GM12873 (cell line): ENCODE measurements around the gene STRBP.

Experiments used
- TF ChIP-seq, protein P1 (sequence below): IDR thresholded peaks from 2 replicates; pipeline ENCODE4 v1.5.1; 2012; ENCODE audit warnings: low read depth, mild to moderate bottlenecking, moderate library complexity, low read length, control low read depth; ENCODE audit not compliant: insufficient read depth; ENCODE audit errors: missing control alignments

The STRBP gene

GRCh38 chr9:123309611-123310010, 41.2 kb upstream of the STRBP start:
- TF ChIP-seq, protein P1, sequence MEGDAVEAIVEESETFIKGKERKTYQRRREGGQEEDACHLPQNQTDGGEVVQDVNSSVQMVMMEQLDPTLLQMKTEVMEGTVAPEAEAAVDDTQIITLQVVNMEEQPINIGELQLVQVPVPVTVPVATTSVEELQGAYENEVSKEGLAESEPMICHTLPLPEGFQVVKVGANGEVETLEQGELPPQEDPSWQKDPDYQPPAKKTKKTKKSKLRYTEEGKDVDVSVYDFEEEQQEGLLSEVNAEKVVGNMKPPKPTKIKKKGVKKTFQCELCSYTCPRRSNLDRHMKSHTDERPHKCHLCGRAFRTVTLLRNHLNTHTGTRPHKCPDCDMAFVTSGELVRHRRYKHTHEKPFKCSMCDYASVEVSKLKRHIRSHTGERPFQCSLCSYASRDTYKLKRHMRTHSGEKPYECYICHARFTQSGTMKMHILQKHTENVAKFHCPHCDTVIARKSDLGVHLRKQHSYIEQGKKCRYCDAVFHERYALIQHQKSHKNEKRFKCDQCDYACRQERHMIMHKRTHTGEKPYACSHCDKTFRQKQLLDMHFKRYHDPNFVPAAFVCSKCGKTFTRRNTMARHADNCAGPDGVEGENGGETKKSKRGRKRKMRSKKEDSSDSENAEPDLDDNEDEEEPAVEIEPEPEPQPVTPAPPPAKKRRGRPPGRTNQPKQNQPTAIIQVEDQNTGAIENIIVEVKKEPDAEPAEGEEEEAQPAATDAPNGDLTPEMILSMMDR, result no peak

GRCh38 chr9:123305879-123306278, 37.5 kb upstream of the STRBP start:
- TF ChIP-seq, protein P1, result no peak

DNA sequence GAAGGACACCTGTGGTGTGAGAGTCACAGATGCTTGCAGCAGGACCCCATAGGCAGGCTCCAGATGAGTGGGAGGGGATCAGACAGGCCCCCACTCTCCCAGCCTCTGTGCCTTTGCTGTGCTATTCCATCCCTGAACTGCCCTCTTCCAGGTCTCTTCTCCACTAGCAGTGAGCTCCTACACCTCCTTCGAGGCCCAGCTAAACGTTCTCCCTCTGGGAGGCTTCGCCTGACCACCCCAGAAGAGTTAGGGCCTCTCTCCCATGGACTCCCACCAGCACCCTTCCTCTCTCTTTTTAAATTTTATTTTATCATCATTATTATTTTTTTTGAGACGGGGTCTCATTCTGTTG, 35.9 kb upstream of the STRBP start:
- TF ChIP-seq, protein P1, result no peak

DNA sequence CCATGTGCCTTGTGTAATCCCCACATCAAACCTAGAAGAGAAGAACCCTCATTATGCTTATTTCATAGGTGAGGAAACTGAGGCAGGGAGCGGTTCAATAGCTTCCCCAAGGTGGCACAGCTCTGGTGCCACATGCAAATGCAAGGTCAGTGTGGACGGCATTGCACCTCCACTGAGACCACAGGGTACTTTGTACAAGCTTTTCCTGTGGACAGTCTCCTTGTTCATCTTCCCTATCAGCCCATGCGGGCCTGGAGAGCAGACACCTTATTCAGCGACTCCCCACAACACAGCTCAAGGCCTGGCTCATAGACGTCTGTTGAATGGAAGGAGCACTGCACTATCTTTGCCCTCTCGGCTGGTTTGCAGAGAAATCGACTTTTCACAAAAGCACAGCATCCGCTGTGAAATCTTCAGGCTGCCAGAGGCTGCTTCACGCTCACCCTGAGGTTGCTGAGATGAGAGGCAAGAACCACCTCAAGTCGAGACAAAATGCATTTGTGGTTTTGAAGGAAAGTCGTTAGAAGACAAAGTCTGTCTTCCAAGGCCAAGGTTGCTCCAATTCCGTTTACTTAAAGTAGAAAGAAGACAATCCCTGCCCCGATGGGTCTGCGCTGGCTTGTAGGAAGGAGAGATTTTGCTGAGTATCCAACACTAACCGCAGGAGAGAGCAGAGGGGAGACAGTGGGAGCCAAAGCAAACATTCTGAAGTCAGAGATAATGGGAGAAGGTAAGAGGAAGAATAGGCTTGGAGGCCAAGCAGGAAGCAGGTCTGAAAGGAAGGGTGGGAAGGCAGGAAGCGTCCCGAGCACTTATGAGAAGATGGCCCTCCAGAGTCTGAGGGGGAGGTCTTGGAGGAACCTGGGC, 34.2 kb upstream of the STRBP start:
- TF ChIP-seq, protein P1, result no peak

GRCh38 chr9:123300554-123300953, 32.2 kb upstream of the STRBP start:
- TF ChIP-seq, protein P1, result no peak

DNA sequence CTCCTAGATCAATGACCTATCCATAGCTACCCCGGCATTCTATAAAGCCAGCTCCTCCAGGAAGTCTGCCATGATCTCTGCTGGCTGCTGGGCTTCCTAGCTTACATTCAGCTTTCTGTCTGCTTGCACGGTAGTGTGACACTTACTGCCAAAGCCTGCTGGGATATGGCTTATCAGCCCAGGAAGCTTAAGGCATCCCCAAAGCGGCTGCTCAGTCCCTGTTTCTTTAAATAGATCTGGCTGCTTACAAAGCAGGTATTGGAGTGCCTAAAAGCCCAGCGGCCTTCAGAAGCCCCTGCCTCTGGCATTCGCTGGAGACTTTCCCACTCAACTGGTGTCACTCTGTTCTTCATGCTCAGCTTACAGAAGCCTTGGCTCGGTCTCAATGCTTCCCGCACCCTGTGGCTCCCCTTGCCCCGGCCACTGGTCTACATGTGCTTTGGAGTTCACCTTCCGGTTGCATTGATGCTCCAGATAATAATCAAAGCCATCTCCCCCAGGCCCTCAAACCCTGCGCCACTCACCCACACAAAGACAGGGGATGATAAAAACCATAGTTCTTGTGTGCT, 31.3 kb upstream of the STRBP start:
- TF ChIP-seq, protein P1, result no peak

GRCh38 chr9:123296174-123296573, 27.8 kb upstream of the STRBP start:
- TF ChIP-seq, protein P1, result no peak
